ENCODE measurements around the gene OXSR1. TPM values are rescaled to one million over a fixed set of nuclear protein-coding genes. Genes with fewer than 3 reads are reported as not detected.
A peak's percentile ranks its signal among the peaks of the same experiment; 100 is the strongest.

OXSR1 gene
- total and polyA plus RNA-seq, 2 of the 13 experiments (the other 11 are each of a cell fraction or from before 2014, with no cell fraction given), result 27.4 to 32.6 TPM

DNA sequence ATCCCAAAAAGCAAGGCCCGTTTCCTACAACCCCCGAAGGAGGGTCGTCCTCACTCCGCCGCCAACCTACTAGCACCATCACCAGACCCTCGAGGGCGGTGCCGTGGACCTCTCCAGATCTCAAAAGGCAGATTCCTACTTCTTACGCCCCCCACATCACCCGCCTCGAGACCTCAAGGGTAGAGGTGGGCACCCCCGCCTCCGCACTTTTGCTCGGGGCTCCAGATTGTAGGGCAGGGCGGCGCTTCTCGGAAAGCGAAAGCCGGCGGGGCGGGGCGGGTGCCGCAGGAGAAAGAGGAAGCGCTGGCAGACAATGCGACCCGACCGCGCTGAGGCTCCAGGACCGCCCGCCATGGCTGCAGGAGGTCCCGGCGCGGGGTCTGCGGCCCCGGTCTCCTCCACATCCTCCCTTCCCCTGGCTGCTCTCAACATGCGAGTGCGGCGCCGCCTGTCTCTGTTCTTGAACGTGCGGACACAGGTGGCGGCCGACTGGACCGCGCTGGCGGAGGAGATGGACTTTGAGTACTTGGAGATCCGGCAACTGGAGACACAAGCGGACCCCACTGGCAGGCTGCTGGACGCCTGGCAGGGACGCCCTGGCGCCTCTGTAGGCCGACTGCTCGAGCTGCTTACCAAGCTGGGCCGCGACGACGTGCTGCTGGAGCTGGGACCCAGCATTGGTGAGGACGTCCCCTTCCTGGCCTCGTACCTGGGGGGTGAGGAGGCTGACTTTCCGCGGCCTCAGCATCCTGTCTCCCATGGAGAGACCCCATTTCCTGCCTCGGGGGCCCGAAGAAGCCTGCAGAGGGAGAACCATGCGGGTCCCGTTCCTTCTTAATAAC, 26.8 kb upstream of the OXSR1 start, which contains the start of gene MYD88 (continued):
- TF ChIP-seq, protein P1, sequence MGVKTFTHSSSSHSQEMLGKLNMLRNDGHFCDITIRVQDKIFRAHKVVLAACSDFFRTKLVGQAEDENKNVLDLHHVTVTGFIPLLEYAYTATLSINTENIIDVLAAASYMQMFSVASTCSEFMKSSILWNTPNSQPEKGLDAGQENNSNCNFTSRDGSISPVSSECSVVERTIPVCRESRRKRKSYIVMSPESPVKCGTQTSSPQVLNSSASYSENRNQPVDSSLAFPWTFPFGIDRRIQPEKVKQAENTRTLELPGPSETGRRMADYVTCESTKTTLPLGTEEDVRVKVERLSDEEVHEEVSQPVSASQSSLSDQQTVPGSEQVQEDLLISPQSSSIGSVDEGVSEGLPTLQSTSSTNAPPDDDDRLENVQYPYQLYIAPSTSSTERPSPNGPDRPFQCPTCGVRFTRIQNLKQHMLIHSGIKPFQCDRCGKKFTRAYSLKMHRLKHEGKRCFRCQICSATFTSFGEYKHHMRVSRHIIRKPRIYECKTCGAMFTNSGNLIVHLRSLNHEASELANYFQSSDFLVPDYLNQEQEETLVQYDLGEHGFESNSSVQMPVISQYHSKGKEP (CRISPR knock-in tag; IDR thresholded peaks at IDR 0.05), result no peak
- TF ChIP-seq ZNF629 (CRISPR knock-in tag; conservative IDR thresholded peaks at IDR 0.05), result no peak
- TF ChIP-seq ZNF878 (CRISPR knock-in tag; IDR thresholded peaks at IDR 0.05), result no peak
- TF ChIP-seq ZKSCAN5 (CRISPR knock-in tag; IDR thresholded peaks at IDR 0.05), result no peak
- no peak for TF ChIP-seq CENPX (CRISPR knock-in tag; IDR thresholded peaks at IDR 0.05)
- TF ChIP-seq LCORL (IDR thresholded peaks at IDR 0.05), result no peak
- peak; percentile 72 for TF ChIP-seq LCORL (CRISPR knock-in tag; IDR thresholded peaks at IDR 0.05)
- no peak for TF ChIP-seq ZNF432 (CRISPR knock-in tag; IDR thresholded peaks at IDR 0.05; ENCODE audit: borderline replicate concordance)
- TF ChIP-seq ISL2 (CRISPR knock-in tag; IDR thresholded peaks at IDR 0.05), result peak; percentile 63; the same call in 1 of the 2 replicates
- no peak for TF ChIP-seq ZNF180 (CRISPR knock-in tag; IDR thresholded peaks at IDR 0.05; ENCODE audit: borderline replicate concordance, low read depth)
- TF ChIP-seq ELF1 (CRISPR knock-in tag; IDR thresholded peaks at IDR 0.05), result peak; percentile 47; the same call in 1 of the 2 replicates
- peak; percentile 92; the same call in 1 of the 2 replicates for TF ChIP-seq KDM3A (CRISPR knock-in tag; IDR thresholded peaks at IDR 0.05; ENCODE audit: low read depth)
- peak; percentile 89 for TF ChIP-seq ZSCAN21 (CRISPR knock-in tag; IDR thresholded peaks at IDR 0.05; ENCODE audit: borderline replicate concordance)
- no peak for TF ChIP-seq ATF1 (CRISPR knock-in tag; IDR thresholded peaks at IDR 0.05)
- 0 out of 2 replicates have a peak, but pooled peaks have one; percentile 27 for TF ChIP-seq NCOR1 (IDR thresholded peaks at IDR 0.05; ENCODE audit: borderline replicate concordance, low read length)
- 0 out of 2 replicates have a peak, but pooled peaks have one; percentile 59 for TF ChIP-seq ZNF225 (CRISPR knock-in tag; IDR thresholded peaks at IDR 0.05)
- no peak for TF ChIP-seq FOXK2 (IDR thresholded peaks at IDR 0.05)
- 0 out of 2 replicates have a peak, but pooled peaks have one; percentile 1 for TF ChIP-seq ZNF331 (CRISPR knock-in tag; IDR thresholded peaks at IDR 0.05)
- TF ChIP-seq, protein P2, sequence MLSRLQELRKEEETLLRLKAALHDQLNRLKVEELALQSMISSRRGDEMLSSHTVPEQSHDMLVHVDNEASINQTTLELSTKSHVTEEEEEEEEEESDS (CRISPR knock-in tag; IDR thresholded peaks at IDR 0.05; ENCODE audit: borderline replicate concordance), result no peak; the same call in 1 of the 2 replicates
- no peak for TF ChIP-seq SOX6 (IDR thresholded peaks at IDR 0.05)
- peak; percentile 57 for TF ChIP-seq SOX6 (CRISPR knock-in tag; IDR thresholded peaks at IDR 0.05)
- TF ChIP-seq NFYC (CRISPR knock-in tag; IDR thresholded peaks at IDR 0.05), result no peak
- TF ChIP-seq TEAD3 (CRISPR knock-in tag; optimal IDR thresholded peaks at IDR 0.05; ENCODE audit: borderline replicate concordance), result no peak
- peak; percentile 54; the same call in 1 of the 2 replicates for TF ChIP-seq ZMYM4 (CRISPR knock-in tag; IDR thresholded peaks at IDR 0.05)
- TF ChIP-seq, protein P3, sequence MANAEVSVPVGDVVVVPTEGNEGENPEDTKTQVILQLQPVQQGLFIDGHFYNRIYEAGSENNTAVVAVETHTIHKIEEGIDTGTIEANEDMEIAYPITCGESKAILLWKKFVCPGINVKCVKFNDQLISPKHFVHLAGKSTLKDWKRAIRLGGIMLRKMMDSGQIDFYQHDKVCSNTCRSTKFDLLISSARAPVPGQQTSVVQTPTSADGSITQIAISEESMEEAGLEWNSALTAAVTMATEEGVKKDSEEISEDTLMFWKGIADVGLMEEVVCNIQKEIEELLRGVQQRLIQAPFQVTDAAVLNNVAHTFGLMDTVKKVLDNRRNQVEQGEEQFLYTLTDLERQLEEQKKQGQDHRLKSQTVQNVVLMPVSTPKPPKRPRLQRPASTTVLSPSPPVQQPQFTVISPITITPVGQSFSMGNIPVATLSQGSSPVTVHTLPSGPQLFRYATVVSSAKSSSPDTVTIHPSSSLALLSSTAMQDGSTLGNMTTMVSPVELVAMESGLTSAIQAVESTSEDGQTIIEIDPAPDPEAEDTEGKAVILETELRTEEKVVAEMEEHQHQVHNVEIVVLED (CRISPR knock-in tag; IDR thresholded peaks at IDR 0.05; ENCODE audit: borderline replicate concordance), result peak; percentile 55; the same call in 1 of the 2 replicates
- no peak for TF ChIP-seq MAZ (IDR thresholded peaks at IDR 0.05; ENCODE audit: borderline replicate concordance, low read depth, low read length)
- peak; percentile 76; the same call in 1 of the 2 replicates for TF ChIP-seq MAZ (CRISPR knock-in tag; IDR thresholded peaks at IDR 0.05; ENCODE audit: low read depth)
- 0 out of 2 replicates have a peak, but pooled peaks have one; percentile 7 for TF ChIP-seq RFX5 (IDR thresholded peaks at IDR 0.05; ENCODE audit: low read depth, low read length)
- no peak for TF ChIP-seq NFE2L1 (CRISPR knock-in tag; IDR thresholded peaks at IDR 0.05; ENCODE audit: borderline replicate concordance)
- no peak for TF ChIP-seq ZBTB42 (CRISPR knock-in tag; IDR thresholded peaks at IDR 0.05)
